Activated naive CD8-positive, alpha-beta T cell treated with anti-CD3 and anti-CD28 coated beads, Interleukin-2, amount 10 ng/mL, durations not matched to agents 7 days and 5 days (primary cell): ENCODE results near the gene BFSP1. TPM values are rescaled to one million over a fixed set of nuclear protein-coding genes. Genes with fewer than 3 reads are reported as not detected.

ENCODE experiments used
- ATAC-seq: fragments of 150-1000 bp; cut with Tn5 transposase; one replicate; pipeline ENCODE4 v1.10.0; 2021; ENCODE audit warnings: low read depth, moderate library complexity
- POLR2A ChIA-PET: fragments of 350-600 bp; sonication (Branson Sonifier 250); formaldehyde crosslinking; loops from one replicate; lab custom pipeline; 2021; ENCODE audit warnings: antibody characterized with exemption; lab: Charles Lee
- DNase-seq: peaks from one replicate; pipeline ENCODE4 v3.0.0; 2021
- H3K27ac Mint-ChIP-seq: one replicate; pipeline ENCODE4 v1.8.0; 2022; ENCODE audit warnings: mild to moderate bottlenecking, mixed read lengths
- H3K27me3 Mint-ChIP-seq: one replicate; pipeline ENCODE4 v1.8.0; 2022; ENCODE audit warnings: mild to moderate bottlenecking, moderate library complexity, mixed read lengths
- H3K36me3 Mint-ChIP-seq: one replicate; pipeline ENCODE4 v1.8.0; 2021; ENCODE audit warnings: mild to moderate bottlenecking, mixed read lengths
- H3K4me1 Mint-ChIP-seq: one replicate; pipeline ENCODE4 v1.8.0; 2021; ENCODE audit warnings: mixed read lengths
- H3K4me3 Mint-ChIP-seq: one replicate; pipeline ENCODE4 v1.8.0; 2022; ENCODE audit warnings: mild to moderate bottlenecking, moderate library complexity, mixed read lengths
- H3K9me3 Mint-ChIP-seq: one replicate; pipeline ENCODE4 v1.8.0; 2021; ENCODE audit warnings: mixed read lengths
- total RNA-seq, 2 experiments: library from RNA; stranded (reverse); gene quantifications; one replicate each; pipeline ENCODE4 v1.2.3, GENCODE V29; 2021

BFSP1 gene
- total RNA-seq, 2 experiments from 2014 or later: 0.17 to 0.36 TPM

DNA sequence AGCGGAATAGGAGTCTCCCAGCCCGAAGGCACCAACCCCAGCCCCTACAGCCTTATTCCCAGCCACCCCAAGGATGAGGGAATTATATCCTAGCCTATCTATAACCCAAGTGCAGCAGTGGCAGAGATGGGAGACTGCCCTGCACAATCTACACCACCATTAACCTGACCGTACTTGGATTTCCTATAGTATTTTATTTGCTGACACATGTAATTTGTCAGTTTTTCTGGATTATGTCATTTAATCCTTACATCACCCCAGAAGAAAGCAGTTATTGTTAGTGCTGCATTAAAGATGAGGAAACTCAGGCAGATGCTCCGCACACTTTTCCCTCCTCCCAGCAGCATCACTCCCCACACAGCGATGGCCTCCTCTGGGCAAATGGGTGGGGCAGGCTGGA lies 6.0 kb downstream of the BFSP1 start:
- H3K4me3 Mint-ChIP-seq: no peak overlapping the region
- no peaks in the 10 kb centered on the region for H3K9me3 Mint-ChIP-seq
- H3K27ac Mint-ChIP-seq: no peak overlapping the region
- POLR2A ChIA-PET: no interaction called here
- H3K36me3 Mint-ChIP-seq: no peaks in the 10 kb centered on the region
- peaks cover 32% of the 10 kb centered on the region for H3K27me3 Mint-ChIP-seq
- ATAC-seq: no peak
- no peak for DNase-seq
- peaks cover 3% of the 10 kb centered on the region for H3K4me1 Mint-ChIP-seq

GRCh38 chr20:17524560-17524959 lies 6.6 kb downstream of the BFSP1 start:
- DNase-seq (no peak), ATAC-seq (no peak)
- POLR2A ChIA-PET: no interaction called here
- no peak overlapping the region for H3K4me3 Mint-ChIP-seq
- H3K27me3 Mint-ChIP-seq: peaks cover 27% of the 10 kb centered on the region
- H3K4me1 Mint-ChIP-seq: peaks cover 3% of the 10 kb centered on the region
- H3K9me3 Mint-ChIP-seq: no peaks in the 10 kb centered on the region
- no peak overlapping the region for H3K27ac Mint-ChIP-seq
- H3K36me3 Mint-ChIP-seq: no peaks in the 10 kb centered on the region

DNA sequence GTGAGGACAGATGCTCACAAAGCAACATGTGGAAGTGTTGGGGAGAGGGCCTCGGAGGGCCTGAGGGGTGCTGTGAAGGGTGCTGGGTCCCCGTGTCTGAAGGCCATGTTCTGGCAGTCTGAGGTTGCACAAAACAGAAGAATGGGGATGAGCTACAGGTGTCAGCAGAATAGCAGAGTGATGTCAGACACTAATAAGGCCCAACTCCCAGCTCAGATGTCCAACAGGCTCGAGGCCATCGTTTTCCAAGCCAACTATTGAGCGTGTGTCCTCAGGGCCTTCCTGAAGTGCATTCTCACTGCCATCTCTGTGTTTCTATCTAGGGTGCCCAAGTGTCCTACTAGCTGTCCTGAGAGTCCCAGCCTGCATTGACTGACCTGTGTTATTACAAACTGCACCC lies 7.9 kb downstream of the BFSP1 start:
- no peak overlapping the region for H3K4me3 Mint-ChIP-seq
- H3K27me3 Mint-ChIP-seq: peaks cover 20% of the 10 kb centered on the region
- ATAC-seq: no peak
- no peak for DNase-seq
- no peaks in the 10 kb centered on the region for H3K9me3 Mint-ChIP-seq
- H3K27ac Mint-ChIP-seq: no peak overlapping the region
- H3K36me3 Mint-ChIP-seq: no peaks in the 10 kb centered on the region
- H3K4me1 Mint-ChIP-seq: peaks cover 3% of the 10 kb centered on the region
- POLR2A ChIA-PET: no interaction called here

DNA sequence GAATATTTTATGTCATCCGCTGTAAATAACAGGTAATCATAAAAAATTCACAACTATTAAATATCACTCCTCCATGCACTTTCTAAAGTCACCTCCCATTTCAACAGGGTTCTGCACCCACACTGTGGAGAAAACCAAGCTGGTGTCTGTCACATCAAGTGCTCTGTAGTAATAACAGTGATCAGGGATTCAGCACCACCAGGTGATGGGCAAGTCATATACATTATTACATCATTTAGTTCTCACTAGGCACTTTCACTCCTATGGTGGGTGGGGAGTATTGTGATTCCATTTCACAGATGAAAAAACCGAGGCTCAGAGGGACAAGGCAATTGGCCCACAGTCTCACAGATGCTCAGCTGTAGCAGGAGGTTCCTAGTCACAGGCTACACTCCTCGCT lies 8.7 kb downstream of the BFSP1 start:
- Mint-ChIP-seq H3K36me3 (no peaks in the 10 kb centered on the region), H3K4me1 (peaks cover 3% of the 10 kb centered on the region), H3K27ac (no peak overlapping the region), H3K9me3 (peaks cover 2% of the 10 kb centered on the region), H3K27me3 (peaks cover 17% of the 10 kb centered on the region), H3K4me3 (no peak overlapping the region)
- ATAC-seq (no peak), DNase-seq (no peak)
- POLR2A ChIA-PET: interaction anchor here (0.5 kb wide), 1 partner anchor 35 kb away, joined by 3 read pairs; no protein-coding TSS in a partner anchor

DNA sequence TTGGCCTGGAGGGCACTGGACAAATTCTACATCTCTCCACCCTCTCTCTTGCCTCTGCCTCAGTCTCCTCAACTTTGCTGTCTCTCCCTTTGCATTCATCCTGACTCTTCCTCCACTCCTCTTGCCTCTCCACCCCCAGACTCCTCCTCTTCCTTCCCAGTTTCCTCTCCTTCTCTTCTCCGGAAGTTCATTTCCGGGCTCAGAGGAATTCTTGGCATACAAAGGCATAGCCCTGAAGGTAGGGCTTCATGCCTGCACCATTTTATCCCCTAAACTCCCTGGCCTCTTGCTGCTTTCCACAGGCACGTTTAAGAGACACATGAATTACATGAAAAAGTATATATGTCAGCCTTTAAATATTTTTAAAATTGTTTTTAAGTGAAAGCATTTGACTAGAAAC lies 10.6 kb downstream of the BFSP1 start:
- ATAC-seq (no peak), DNase-seq (no peak)
- H3K9me3 Mint-ChIP-seq: peaks cover 2% of the 10 kb centered on the region
- H3K27ac Mint-ChIP-seq: no peak overlapping the region
- H3K27me3 Mint-ChIP-seq: peaks cover 15% of the 10 kb centered on the region
- H3K4me3 Mint-ChIP-seq: no peak overlapping the region
- H3K36me3 Mint-ChIP-seq: no peaks in the 10 kb centered on the region
- POLR2A ChIA-PET: no interaction called here
- H3K4me1 Mint-ChIP-seq: peaks cover 3% of the 10 kb centered on the region

GRCh38 chr20:17519606-17520285 lies 11.4 kb downstream of the BFSP1 start:
- Mint-ChIP-seq H3K4me3 (no peak overlapping the region), H3K27ac (no peak overlapping the region), H3K27me3 (peaks cover 12% of the 10 kb centered on the region), H3K36me3 (no peaks in the 10 kb centered on the region), H3K9me3 (peaks cover 2% of the 10 kb centered on the region), H3K4me1 (peaks cover 3% of the 10 kb centered on the region)
- POLR2A ChIA-PET: no interaction called here
- DNase-seq (no peak), ATAC-seq (no peak)

DNA sequence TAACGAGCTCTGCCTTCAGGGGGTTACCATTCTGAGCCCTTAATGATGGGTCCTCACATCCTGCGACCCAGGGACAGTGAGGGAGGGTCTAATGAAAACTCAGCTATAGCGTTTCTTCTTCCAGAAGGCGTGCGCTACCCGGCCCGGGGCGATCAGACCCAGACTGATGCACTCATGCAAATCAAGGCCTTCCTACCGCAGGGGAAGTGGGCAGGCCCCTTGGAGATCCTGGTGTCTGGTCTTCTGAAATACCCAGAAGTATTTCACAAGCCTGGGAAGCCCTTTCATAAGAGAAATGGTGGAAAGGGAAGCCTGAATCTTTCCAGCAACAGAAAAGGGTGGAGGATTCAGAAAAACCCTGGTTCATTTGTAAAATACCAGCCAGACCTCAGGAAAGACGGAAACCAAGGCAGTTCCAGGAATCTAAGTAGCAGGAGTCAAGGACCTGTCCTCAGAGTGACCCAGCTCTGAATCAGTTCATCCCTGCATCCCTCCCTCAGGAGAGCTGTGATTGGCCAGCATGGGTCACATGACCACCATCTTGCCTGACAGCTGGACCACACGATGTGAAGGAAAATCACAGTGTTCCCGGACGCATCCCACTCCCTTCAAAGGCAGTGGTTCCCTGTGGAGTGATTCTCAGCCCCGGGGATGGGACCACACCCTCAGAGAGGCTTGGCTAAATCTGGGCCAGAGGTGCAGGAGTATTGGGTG lies 12.7 kb downstream of the BFSP1 start:
- DNase-seq (no peak), ATAC-seq (no peak)
- POLR2A ChIA-PET: no interaction called here
- Mint-ChIP-seq H3K9me3 (peaks cover 2% of the 10 kb centered on the region), H3K27me3 (peaks cover 22% of the 10 kb centered on the region), H3K36me3 (no peaks in the 10 kb centered on the region), H3K27ac (no peak overlapping the region), H3K4me3 (no peak overlapping the region), H3K4me1 (peaks cover 3% of the 10 kb centered on the region)

DNA sequence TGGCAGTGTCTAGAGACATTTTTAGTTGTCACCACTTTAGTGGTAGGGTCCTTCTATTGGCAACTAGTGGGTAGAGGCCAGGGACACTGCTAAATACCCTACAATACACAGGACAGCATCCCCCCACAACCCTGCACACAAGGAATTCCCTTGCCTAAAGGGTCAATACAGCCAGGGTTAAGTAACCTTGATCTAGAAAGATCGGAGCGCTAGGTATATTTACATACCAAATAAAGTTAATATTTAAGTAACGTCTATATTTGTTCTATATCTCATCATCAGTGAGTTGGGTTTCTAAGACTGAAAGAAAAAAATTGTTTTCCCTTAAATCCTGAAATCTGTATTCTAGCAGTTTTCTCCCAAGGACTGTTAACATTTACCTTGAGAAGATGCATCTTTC lies 16.1 kb downstream of the BFSP1 start:
- ATAC-seq (no peak), DNase-seq (no peak)
- H3K4me3 Mint-ChIP-seq: no peak overlapping the region
- H3K27me3 Mint-ChIP-seq: peaks cover 39% of the 10 kb centered on the region
- no peaks in the 10 kb centered on the region for H3K36me3 Mint-ChIP-seq
- H3K9me3 Mint-ChIP-seq: peaks cover 2% of the 10 kb centered on the region
- POLR2A ChIA-PET: no interaction called here
- peaks cover 11% of the 10 kb centered on the region for H3K4me1 Mint-ChIP-seq
- H3K27ac Mint-ChIP-seq: no peak overlapping the region

DNA sequence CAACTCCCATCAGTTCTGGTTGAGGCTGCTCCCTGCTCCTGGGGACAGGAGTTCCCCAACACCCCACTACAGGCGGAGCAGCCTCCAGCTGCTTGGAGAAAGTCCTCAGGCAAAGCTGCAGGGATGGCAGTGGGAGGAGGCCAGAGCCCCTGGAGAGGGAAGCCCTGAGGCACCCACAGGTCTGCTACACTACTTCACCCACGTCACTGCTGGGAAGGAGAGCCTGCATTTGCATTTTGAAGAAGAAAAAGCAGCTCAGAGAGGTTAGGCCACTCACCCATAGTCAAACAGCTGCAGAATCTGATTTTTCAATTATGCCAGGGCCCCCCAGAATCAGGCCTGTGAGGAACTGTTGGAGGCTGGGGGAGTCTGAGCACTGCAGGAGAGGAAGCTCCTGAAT lies 17.2 kb downstream of the BFSP1 start:
- POLR2A ChIA-PET: no interaction called here

DNA sequence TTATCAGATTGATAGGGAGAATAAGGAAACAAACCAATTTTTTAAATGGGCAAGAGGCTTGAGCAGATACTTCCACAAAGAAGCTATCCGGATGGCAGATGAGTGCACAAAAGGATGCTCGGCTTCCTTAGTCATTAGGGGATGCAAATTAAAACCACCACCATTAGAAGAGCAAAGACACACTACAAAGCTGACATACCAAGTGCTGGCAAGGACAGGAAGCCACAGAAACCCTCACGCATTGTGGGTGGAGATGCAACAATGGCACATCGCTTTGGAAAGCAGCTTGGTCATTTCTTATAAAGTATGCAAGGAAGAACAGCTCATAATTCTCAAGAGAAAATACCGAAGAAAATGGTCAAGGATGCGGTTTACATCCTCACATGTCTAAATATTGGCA lies 19.8 kb downstream of the BFSP1 start:
- DNase-seq: no peak
- POLR2A ChIA-PET: no interaction called here
- Mint-ChIP-seq H3K4me1 (peaks cover 17% of the 10 kb centered on the region), H3K27ac (no peak overlapping the region), H3K9me3 (no peaks in the 10 kb centered on the region), H3K4me3 (no peak overlapping the region), H3K27me3 (peaks cover 53% of the 10 kb centered on the region), H3K36me3 (no peaks in the 10 kb centered on the region)
- ATAC-seq: no peak

More for the DNA sequence above, 17.2 kb downstream of the BFSP1 start:
- ATAC-seq (no peak), DNase-seq (no peak)
- Mint-ChIP-seq H3K9me3 (peaks cover 2% of the 10 kb centered on the region), H3K27me3 (peaks cover 46% of the 10 kb centered on the region), H3K27ac (no peak overlapping the region), H3K4me3 (no peak overlapping the region), H3K4me1 (peaks cover 11% of the 10 kb centered on the region), H3K36me3 (no peaks in the 10 kb centered on the region)

GRCh38 chr20:17510548-17510947 lies 20.6 kb downstream of the BFSP1 start:
- POLR2A ChIA-PET: no interaction called here
- Mint-ChIP-seq H3K4me1 (peaks cover 24% of the 10 kb centered on the region), H3K4me3 (no peak overlapping the region), H3K27me3 (peaks cover 49% of the 10 kb centered on the region), H3K9me3 (no peaks in the 10 kb centered on the region), H3K27ac (no peak overlapping the region), H3K36me3 (no peaks in the 10 kb centered on the region)
- DNase-seq: no peak
- no peak for ATAC-seq

- Mint-ChIP-seq H3K4me1 (peaks cover 38% of the 10 kb centered on the region), H3K27ac (no peak overlapping the region), H3K9me3 (no peaks in the 10 kb centered on the region), H3K27me3 (peaks cover 38% of the 10 kb centered on the region), H3K4me3 (no peak overlapping the region), H3K36me3 (no peaks in the 10 kb centered on the region)
- no peak for DNase-seq
- ATAC-seq: no peak
- POLR2A ChIA-PET: no interaction called here
Observed at GRCh38 chr20:17508756-17509155, 22.4 kb downstream of the BFSP1 start.

DNA sequence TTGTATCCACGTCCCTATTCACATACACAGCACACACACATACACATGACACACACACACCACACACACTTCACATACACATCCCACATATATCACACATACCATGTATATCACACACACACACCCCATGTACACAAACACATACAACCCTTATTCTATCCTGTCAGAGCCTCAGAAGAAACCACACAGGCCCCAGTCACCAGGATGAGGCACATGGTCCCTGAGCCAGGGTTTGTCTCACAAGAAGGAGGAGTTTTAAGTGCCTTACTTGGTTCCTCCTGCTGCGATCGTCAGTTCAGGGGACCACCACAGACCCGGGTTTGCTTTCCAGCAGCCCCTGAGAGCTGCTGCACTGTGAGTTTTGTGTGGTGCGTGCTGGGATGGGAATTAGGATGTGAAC lies 23.6 kb downstream of the BFSP1 start:
- H3K27ac Mint-ChIP-seq: no peak overlapping the region
- H3K27me3 Mint-ChIP-seq: peaks cover 32% of the 10 kb centered on the region
- no peak for ATAC-seq
- H3K36me3 Mint-ChIP-seq: no peaks in the 10 kb centered on the region
- H3K9me3 Mint-ChIP-seq: no peaks in the 10 kb centered on the region
- peaks cover 43% of the 10 kb centered on the region for H3K4me1 Mint-ChIP-seq
- DNase-seq: no peak
- H3K4me3 Mint-ChIP-seq: no peak overlapping the region
- POLR2A ChIA-PET: no interaction called here

GRCh38 chr20:17507032-17507431 lies 24.1 kb downstream of the BFSP1 start:
- ATAC-seq: no peak
- POLR2A ChIA-PET: interaction anchor here (2.1 kb wide), 1 partner anchor 104 kb away, joined by 5 read pairs; no protein-coding TSS in a partner anchor
- H3K27ac Mint-ChIP-seq: no peak overlapping the region
- H3K4me1 Mint-ChIP-seq: peaks cover 43% of the 10 kb centered on the region
- no peak for DNase-seq
- H3K9me3 Mint-ChIP-seq: no peaks in the 10 kb centered on the region
- H3K36me3 Mint-ChIP-seq: no peaks in the 10 kb centered on the region
- no peak overlapping the region for H3K4me3 Mint-ChIP-seq
- H3K27me3 Mint-ChIP-seq: peaks cover 35% of the 10 kb centered on the region
